Activated gamma-delta T cell treated with Interleukin-2 at 50 U/mL for 16 hours (primary cell): ENCODE results near the gene TMTC2.

Source experiments
- DNase-seq: peaks from one replicate; pipeline ENCODE4 v3.0.0-alpha.2; 2020

Gene TMTC2

GRCh38 chr12:83156815-83157214, 470.1 kb downstream of the TMTC2 start:
- DNase-seq, result no peak

GRCh38 chr12:83157604-83158003, 470.9 kb downstream of the TMTC2 start:
- no peak for DNase-seq

GRCh38 chr12:83158613-83159207, 472.0 kb downstream of the TMTC2 start:
- DNase-seq, result no peak

- DNase-seq, result no peak
Observed at GRCh38 chr12:83161456-83161855, 474.8 kb downstream of the TMTC2 start.

- no peak for DNase-seq
Observed at GRCh38 chr12:83168751-83169150, 482.0 kb downstream of the TMTC2 start.

- DNase-seq, result no peak
Observed at GRCh38 chr12:83172441-83172840, 485.7 kb downstream of the TMTC2 start.

GRCh38 chr12:83172866-83173649, 486.4 kb downstream of the TMTC2 start:
- no peak for DNase-seq

- DNase-seq, result no peak
Observed at GRCh38 chr12:83179999-83180398, 493.3 kb downstream of the TMTC2 start.

GRCh38 chr12:83181074-83181473, 494.4 kb downstream of the TMTC2 start:
- DNase-seq, result no peak

GRCh38 chr12:83183132-83183531, 496.4 kb downstream of the TMTC2 start:
- DNase-seq, result no peak
